ENCODE measurements around the gene LZTR1.

GRCh38 chr22:20997536-20998257 is 15.6 kb downstream of the LZTR1 start:
- no peak for TF ChIP-seq CTCF (IDR thresholded peaks at IDR 0.05)
- TF ChIP-seq REST (IDR thresholded peaks at IDR 0.05; ENCODE audit: insufficient read depth in 1 of 2, low read depth in 2 of 2, low read length in 1 of 2) = no peak
- TF ChIP-seq POLR2AphosphoS5 (IDR thresholded peaks at IDR 0.05; ENCODE audit: low read depth, low read length) = no peak

All from Panc1 (cell line).